Stimulated activated CD4-positive, alpha-beta T cell treated with anti-CD3 and anti-CD28 coated beads, Interleukin-4, amount 100 ng/mL, for 48 hours (primary cell): ENCODE data around the gene AHCYL2.
"Not testable (repeated sequence)": the region's sequence is repeated elsewhere in the genome, so short reads cannot be mapped to it uniquely, and the experiment has no call there.

Experiments
- DNase-seq, 2 donors: peaks; one replicate each; pipeline ENCODE4 v3.0.0-alpha.2; 2020; ENCODE audit warnings: low read depth in 2 of 2

The AHCYL2 gene

GRCh38 chr7:129423700-129424410 is 199.0 kb downstream of the AHCYL2 start:
- DNase-seq: no peak

GRCh38 chr7:129426482-129426881 is 201.7 kb downstream of the AHCYL2 start:
- DNase-seq: no peak

GRCh38 chr7:129427526-129428045 is 202.8 kb downstream of the AHCYL2 start:
- no peak for DNase-seq

- DNase-seq: no peak
Measured at GRCh38 chr7:129431911-129432643, 207.2 kb downstream of the AHCYL2 start.

- peak; percentile 91 to 95 for DNase-seq
Measured at GRCh38 chr7:129433847-129434674, 209.2 kb downstream of the AHCYL2 start, which contains the start of gene STRIP2. STRIP2 (plus strand) TSS chr7:129434432; CDS start chr7:129434473, 41 bp downstream.

GRCh38 chr7:129434675-129435318 is 210.0 kb downstream of the AHCYL2 start:
- no peak for DNase-seq

- no peak for DNase-seq
Measured at GRCh38 chr7:129435414-129435829, 210.6 kb downstream of the AHCYL2 start.

- DNase-seq: no peak
Measured at GRCh38 chr7:129436335-129436923, 211.6 kb downstream of the AHCYL2 start.

- no peak for DNase-seq
Measured at GRCh38 chr7:129437190-129437589, 212.4 kb downstream of the AHCYL2 start.

- DNase-seq: no peak
Measured at GRCh38 chr7:129438281-129438838, 213.5 kb downstream of the AHCYL2 start.

GRCh38 chr7:129438839-129439651 is 214.2 kb downstream of the AHCYL2 start:
- DNase-seq: peak; percentile 35 to 71

GRCh38 chr7:129439963-129440625 is 215.3 kb downstream of the AHCYL2 start:
- no peak for DNase-seq

GRCh38 chr7:129443612-129444011 is 218.8 kb downstream of the AHCYL2 start:
- no peak for DNase-seq

GRCh38 chr7:129444776-129445175 is 219.9 kb downstream of the AHCYL2 start:
- not testable (repeated sequence) for DNase-seq

GRCh38 chr7:129446925-129447324 is 222.1 kb downstream of the AHCYL2 start:
- not testable (repeated sequence) for DNase-seq

GRCh38 chr7:129447445-129447844 is 222.6 kb downstream of the AHCYL2 start:
- DNase-seq: not testable (repeated sequence)

GRCh38 chr7:129448608-129449007 is 223.8 kb downstream of the AHCYL2 start:
- not testable (repeated sequence) for DNase-seq

GRCh38 chr7:129450295-129450694 is 225.5 kb downstream of the AHCYL2 start:
- DNase-seq: no peak

GRCh38 chr7:129452589-129453231 is 227.9 kb downstream of the AHCYL2 start:
- no peak for DNase-seq
